Fibroblast of skin of back (primary cell): Measurements from ENCODE around the gene CCL2.

ENCODE experiments used
- DNase-seq: peaks from one replicate; pipeline ENCODE4 v3.0.0-alpha.2; 2013

Gene CCL2

DNA sequence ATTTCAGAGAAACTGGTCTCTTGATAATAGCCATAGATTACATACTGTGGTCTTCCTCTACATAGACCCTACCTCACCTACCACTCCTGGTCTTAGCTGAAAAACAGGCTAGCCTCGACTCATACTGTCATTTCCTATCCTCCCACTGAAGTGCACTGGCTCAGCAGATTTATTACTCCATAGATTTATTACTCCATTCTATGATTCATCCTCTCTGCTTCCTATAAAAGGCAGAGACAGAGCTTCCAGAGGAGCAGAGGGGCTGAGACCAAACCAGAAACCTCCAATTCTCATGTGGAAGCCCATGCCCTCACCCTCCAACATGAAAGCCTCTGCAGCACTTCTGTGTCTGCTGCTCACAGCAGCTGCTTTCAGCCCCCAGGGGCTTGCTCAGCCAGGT, 14.9 kb downstream of the CCL2 start, which contains the start of gene CCL7:
Gene CCL7, plus strand, starts transcription at position 253 of the 400 bp plus-strand sequence. Its CDS starts 70 bp downstream, at position 323.
- no peak for DNase-seq

DNA sequence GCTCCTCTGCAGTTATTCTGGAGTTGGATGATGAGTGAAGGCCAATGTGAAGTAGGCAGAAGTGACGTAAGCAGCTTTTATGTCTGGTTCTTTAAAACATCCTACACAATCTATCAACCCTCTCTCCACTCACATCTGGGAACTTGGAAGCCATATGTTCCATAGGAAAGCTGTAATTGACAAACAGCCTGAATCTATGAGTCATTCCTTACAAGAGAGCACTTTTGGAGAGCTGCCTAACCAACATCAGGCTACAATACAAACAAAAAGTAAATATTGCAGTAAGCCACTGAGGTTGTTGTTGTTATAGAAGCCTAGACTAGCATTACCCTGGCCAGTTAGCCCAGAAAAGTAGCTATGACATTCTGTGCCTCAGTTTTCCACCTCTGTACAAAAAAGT, 20.8 kb downstream of the CCL2 start:
- peak; percentile 74 for DNase-seq

DNA sequence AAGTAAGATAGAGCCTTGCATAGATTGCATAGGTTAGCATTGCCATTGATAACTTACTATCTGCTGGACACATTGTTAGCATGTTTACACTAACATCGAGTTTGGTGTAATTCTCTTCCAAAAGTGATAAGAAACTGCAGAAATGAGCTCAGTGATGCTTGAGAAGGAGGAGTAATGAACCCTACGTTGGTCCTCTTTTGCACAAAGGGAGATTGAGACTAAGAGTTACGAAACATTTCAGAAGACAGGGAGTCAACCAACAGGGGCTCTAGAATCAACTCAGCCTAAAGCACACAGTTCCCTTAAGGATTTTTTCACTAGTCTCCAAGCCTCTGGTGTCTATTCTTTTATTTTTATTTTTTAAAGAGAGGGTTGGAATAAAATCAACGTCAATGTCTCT, 21.7 kb downstream of the CCL2 start:
- DNase-seq, result no peak

DNA sequence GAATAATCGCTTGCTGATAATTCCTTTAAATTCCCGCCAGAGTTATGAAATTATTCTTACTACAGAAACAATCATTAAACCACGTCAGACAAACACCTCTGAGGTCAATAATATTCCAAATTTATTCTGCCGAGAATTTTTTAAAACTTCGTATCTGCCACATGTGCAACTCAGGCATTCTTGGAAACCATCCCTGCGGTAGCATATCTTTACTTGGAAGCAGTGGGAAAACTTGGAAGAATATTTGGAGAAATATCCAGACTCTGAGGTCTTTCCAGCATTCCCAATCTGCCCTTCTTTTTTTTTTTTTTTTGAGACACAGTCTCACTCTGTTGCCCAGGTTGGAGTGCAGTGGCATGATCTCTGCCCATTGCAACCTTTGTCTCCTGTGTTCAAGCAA, 28.5 kb downstream of the CCL2 start:
- no peak for DNase-seq

DNA sequence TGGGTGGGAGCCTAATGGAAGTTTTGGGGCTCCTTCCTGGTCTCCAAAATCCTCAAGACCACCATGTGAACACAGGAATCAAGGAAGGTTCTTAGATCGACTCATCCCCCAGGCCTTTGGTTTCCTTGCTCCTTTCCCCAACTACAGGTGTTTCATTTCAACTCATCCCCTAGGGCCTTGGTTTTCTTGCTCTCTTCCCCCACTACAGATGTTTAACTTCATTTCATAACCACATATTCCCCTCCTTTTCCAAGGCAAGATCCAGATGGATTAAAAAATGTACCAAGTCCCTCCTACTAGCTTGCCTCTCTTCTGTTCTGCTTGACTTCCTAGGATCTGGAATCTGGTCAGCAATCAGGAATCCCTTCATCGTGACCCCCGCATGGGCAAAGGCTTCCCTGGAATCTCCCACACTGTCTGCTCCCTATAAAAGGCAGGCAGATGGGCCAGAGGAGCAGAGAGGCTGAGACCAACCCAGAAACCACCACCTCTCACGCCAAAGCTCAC, 30.3 kb downstream of the CCL2 start, which contains the start of gene CCL11:
Gene CCL11, plus strand, starts transcription at position 457 of the 507 bp plus-strand sequence. CDS start 67 bp downstream, outside the sequence.
- no peak for DNase-seq

DNA sequence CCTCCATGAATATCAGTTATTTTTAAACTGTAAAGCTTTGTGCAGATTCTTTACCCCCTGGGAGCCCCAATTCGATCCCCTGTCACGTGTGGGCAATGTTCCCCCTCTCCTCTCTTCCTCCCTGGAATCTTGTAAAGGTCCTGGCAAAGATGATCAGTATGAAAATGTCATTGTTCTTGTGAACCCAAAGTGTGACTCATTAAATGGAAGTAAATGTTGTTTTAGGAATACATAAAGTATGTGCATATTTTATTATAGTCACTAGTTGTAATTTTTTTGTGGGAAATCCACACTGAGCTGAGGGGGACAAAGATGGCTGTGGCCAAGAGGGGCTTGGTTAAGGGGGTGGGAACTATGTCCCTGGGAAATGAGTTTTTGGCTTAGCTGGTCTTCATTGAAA, 32.8 kb downstream of the CCL2 start:
- peak; percentile 63 for DNase-seq

DNA sequence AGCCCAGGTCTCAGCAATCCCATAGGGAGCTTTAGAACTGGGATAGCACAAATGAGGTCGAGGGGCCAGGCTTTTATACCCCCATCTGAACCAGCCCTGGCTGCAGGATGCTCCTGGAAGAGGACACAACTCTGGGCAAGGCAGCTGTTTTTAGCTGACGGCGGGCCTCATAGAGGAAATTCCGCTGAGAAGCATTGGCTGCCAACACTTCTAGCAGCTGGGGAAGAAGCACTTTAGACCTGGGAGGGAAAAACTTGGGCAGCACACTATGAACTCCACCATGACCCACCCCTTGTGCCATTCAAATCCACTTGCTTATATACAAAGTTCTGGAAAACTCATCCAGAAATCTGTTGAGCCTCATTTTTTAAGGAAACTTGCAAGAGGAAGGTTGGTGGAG, 35.5 kb downstream of the CCL2 start:
- no peak for DNase-seq

DNA sequence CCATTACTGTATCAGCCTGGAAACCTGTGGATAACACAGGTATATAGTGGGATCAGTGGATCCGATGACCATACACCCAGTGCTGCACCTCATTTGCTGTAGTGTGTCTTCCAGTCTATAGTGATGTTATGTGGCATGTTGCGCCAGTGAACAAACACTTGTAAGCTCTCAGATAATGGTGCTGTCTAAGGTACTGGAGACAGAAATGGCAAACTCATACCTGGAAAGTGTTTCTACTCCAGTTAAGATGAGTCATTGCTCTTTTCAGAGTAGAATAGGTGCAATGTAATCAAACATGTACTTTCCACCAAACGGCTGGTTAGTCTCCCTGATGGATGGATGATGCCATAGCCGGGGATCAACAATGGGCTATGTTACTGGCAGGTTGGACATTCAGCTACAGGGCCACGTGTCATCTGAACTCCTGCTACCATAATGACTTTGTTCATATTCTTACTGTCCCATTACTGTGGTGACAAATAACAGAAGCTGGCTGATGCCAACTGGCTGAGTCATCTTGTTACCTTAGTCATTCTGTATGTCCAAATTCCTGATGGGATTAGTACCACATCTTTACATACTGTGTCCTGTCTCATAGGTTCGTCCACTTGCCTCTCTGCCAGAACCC, 36.8 kb downstream of the CCL2 start:
- DNase-seq, result peak; percentile 37

DNA sequence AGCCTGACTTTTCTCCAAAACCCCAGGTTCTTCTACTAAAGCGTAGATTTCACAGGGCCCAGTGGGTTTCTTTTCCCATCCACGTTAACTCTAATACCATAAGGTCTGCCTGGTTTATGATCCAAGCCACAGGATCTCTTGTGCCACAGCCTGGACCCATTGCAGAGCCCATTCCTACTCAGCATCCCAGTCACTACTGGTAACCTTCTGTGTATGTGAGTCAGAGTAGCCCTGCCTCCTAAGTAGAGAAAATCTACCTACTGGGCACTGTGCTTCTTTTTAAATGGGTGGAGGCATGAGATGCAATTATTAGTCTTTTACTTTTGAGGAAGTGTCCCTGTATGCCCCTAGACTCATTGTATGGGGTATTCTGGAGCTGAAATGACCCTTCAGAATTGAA, 43.9 kb downstream of the CCL2 start:
- no peak for DNase-seq

DNA sequence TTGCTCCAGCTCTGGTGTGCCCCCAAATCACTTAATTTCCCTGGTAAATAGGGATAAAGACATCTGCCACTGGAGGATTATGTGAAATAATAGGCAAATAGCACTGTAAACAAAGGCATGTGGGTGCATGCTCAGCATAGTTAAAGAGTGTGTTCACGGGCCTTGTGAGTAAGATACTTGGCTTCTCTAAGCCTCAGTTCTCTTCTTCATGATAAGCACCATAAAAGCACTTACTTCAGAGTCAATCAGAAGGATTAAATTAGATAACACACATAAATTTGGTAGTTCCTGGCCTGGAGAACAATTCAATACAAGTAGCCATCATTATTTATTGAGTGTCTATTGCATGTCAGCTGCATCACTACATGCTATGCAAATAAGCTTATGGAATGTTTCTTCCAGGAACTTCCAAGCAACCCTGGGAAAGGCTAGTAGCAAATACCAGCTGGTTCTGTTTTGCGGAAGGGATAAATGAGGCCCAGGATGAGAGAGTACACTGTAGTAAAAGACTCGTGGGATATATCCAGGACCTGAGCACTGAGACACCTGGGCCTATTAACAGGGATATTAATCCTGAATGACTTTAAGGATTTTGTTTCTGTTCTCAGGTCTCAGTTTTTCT, 45.0 kb downstream of the CCL2 start:
- DNase-seq, result peak; percentile 68

DNA sequence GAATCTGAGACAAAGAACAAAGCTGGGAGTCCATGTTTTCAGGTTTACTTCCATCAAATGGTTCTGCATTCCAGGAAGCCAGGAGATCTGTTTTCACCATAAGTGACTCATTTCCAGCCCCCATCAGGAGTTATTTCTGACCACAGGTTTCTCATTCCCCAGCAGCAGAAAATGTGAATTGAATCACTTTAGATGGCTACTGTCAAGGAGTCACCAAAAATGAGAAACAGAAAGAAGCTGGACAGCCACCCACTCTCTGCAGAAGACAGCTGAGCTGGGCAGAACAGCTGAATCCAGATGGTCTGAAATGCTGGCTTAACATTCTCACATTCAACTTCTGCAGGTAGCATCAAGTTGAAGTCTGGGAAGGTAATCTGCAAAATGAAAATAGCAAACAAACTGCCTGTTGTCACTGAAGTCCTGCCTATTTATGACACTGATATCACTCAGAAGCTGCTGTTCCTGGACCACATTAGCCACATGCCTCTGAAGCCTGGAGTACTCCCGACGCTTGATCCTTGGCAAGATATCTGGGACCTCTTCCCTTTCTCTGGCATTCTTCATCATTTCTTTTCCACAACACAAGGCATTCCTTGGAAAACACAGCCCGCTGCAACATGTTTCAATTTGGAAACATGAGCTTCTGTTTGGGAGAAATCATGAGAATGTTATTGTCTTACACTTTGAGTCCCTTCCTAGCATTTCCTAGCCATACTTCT, 45.7 kb downstream of the CCL2 start:
- DNase-seq, result peak; percentile 77

DNA sequence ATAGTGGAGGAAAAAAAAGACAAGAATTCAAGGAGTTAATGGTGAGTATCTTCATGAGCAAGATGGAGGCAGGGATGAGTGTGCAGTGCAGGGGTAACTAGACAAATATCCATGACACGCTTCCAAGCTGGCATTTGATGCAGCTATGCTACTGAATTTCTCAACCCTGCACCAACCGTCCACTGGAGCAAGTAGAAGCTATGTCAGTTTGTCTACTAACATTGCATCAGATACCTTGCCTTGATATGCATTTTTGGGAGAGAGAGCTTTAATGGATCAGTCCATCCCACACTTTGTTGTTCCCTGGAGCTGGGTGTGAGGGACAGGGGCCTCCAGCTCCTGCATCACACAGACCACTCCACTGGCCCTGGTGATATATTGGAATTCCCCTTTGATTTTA, 46.9 kb downstream of the CCL2 start:
- DNase-seq, result no peak

DNA sequence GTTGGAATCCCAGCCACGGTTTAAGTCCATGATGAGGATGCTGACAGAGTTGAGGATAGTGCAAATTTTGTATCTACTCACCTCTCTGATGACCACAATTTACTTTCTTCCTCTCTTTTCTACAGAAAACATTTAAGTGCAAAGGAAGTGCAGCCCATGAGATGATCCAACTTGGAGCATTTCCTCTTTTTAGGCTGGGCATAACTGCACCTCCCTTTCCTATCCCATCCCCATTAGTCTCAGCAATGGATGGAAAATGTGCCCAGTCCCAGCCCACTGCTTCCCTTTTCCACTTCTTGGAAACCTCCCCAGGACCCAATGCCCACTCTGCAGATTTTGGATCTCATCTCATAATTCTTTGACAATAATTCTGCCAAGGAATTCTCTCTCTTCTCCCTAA, 47.6 kb downstream of the CCL2 start:
- no peak for DNase-seq

DNA sequence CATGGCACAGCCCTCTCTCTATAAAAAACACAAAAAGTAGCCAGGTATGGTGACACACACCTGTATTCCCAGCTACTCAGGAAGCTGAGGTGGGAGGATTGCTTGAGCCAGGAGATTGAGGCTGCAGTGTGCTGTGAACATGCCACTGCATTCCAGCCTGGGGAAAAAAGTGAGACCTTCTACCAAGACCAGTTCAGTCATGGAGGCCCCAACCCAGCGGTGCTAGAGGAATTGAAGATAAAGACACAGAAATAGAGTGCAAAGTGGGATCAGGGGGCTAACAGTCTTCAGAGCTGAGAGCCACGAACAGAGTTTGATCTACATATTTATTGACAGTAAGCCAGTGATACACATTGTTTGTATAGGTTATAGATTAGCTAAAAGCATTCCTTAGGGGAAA, 48.5 kb downstream of the CCL2 start:
- no peak for DNase-seq

DNA sequence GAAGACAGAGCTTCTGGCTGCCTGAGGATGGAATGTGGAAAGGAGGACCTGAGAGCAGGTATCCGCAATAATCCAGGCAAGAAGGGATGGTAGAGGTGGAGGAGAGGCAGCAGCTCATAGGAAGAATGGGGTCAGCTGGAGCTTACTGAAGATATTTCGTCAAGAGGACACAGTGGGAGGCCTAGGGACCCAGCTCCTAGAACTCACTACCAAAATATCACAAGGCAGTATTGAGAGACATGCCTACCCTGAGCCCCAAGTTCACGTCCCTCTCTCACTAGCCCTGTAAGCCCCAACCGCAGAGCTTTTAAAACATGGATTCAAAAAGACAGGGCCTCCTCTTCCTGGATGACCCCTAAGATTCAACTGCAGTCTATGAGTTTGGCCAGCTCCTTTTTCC, 50.0 kb downstream of the CCL2 start:
- DNase-seq, result no peak

DNA sequence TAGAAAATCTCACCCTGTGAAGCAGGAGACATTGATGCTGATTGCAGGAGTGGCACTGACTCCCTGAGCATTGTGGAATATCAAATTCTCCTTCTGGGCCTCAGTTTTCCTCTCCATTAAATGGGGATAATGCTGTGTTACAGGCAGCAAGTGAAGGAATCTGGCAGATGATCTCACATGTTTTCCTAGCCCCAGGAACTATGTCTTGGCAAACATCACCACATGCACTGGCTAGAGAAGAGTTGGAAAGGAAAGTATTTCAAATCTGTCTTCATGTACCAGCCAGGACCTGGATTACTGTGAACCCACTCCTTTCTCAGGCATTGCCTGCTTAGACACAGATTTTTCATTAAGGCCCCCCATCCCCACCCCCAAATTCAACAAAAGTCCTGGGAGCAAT, 50.5 kb downstream of the CCL2 start:
- no peak for DNase-seq

DNA sequence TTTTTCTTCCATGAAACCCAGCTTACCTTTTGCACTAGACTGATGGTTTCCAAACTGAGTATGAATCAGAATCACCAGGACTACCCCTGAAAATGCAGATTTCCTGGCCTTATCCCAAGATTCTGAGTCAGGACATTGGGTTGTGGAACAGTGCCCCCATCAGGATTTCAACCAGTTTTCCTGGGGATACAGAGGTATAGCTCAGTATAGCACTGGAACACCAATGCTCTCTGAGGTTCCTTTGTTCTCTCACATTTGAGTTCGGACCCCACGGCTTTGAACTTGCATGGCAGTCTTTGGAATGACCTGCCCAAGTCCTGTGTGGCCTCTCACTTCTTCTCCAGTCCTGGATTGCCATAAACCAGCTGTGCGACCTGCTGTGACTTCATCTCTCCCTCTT, 51.4 kb downstream of the CCL2 start:
- peak; percentile 72 for DNase-seq
